ENCODE data around the gene INPP4A. TPM values are rescaled to one million over a fixed set of nuclear protein-coding genes. Genes with fewer than 3 reads are reported as not detected.

The INPP4A gene
- total and polyA plus RNA-seq, 2 donors (not counting 3 experiments of a cell fraction or from before 2014, with no cell fraction given), result 14.9 to 28.8 TPM

GRCh38 chr2:98550165-98550564 is 105.5 kb downstream of the INPP4A start:
- Histone ChIP-seq H3K4me1 (ENCODE audit: control insufficient read depth, extremely low read depth, insufficient read depth, low read length) (no peaks in the 10 kb centered on the region), H4K20me1 (replicated peaks; ENCODE audit: control insufficient read depth, extremely low read depth, insufficient read depth, low read length) (no peaks in the 10 kb centered on the region), H3K9me3 (replicated peaks; ENCODE audit: control insufficient read depth, insufficient read depth, low read length) (no peaks in the 10 kb centered on the region), H2AFZ (ENCODE audit: low read depth, low read length) (no peak overlapping the region), H3K4me2 (ENCODE audit: insufficient read depth, low read length) (no peak overlapping the region), H3K36me3 (ENCODE audit: control insufficient read depth in 2 of 2, extremely low read depth in 1 of 2, insufficient read depth in 2 of 2, low read length in 2 of 2) (peaks cover 0 to 21% of the 10 kb centered on the region in 2 experiments), H3K27ac (ENCODE audit: insufficient read depth, low read depth, low read length) (no peak overlapping the region), H3K9me1 (replicated peaks; ENCODE audit: control insufficient read depth, extremely low read depth, insufficient read depth, low read length) (no peaks in the 10 kb centered on the region), H3K9ac (replicated peaks; ENCODE audit: extremely low read depth, insufficient read depth, low read length) (no peak overlapping the region), H3K27me3 (ENCODE audit: control insufficient read depth in 2 of 2, insufficient read depth in 2 of 2, low read length in 2 of 2) (no peaks in the 10 kb centered on the region), H3K4me3 (replicated peaks in 1 of 3; ENCODE audit: insufficient read depth in 1 of 3, low read depth in 1 of 3, low read length in 3 of 3) (no peak overlapping the region), H3K79me2 (ENCODE audit: control insufficient read depth, insufficient read depth, low read length) (no peaks in the 10 kb centered on the region)
- no peak for DNase-seq (ENCODE audit: low read depth, low spot score)
- ChIA-PET POLR2A (no interaction called here), CTCF (no interaction called here)
- FAIRE-seq, result no peak
- BruUV-seq (replicated peaks), result no TSS peak
- intact Hi-C loops (cut with micrococcal nuclease) (no loop called here), dilution Hi-C loops (cut with MboI; ENCODE audit: extremely low pct_ligation_motif_present, low sequenced_read_pairs) (no loop called here)
- TF ChIP-seq GATA2 (IDR thresholded peaks at IDR 0.05; ENCODE audit: insufficient read depth, insufficient read length, low read depth, low read length) (no peak), FOS (IDR thresholded peaks at IDR 0.05; ENCODE audit: borderline replicate concordance, insufficient read depth, low read length) (no peak), POLR2A (IDR thresholded peaks at IDR 0.05; ENCODE audit: low read depth, low read length) (no peak), JUN (IDR thresholded peaks at IDR 0.05; ENCODE audit: borderline replicate concordance, insufficient read depth, insufficient read length, low read depth) (no peak), POLR2AphosphoS5 (IDR thresholded peaks at IDR 0.05; ENCODE audit: insufficient read depth, low read depth, low read length) (no peak)
- TF ChIP-seq, protein P1, sequence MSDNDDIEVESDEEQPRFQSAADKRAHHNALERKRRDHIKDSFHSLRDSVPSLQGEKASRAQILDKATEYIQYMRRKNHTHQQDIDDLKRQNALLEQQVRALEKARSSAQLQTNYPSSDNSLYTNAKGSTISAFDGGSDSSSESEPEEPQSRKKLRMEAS (IDR thresholded peaks at IDR 0.05; ENCODE audit: insufficient read depth, insufficient read length), result no peak

DNA sequence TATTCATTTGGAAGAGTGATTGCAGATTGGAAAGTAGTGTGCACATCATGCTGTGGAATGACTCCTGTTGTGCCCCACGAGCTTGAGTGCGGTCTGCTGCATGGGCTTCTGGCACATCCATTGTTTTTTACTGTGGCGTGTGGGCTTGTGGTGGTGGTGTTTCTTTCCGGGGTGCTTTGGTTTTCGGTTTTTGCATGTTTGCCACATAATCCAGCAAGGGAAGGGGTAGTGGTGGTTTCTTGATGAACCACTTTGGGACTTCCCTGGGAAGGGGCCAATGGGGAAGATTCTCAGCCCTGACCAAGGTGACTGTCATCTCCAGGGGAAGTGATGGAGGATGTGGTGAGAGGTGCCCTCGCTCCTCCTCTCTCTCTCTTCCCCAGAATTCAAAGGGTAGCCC is 106.7 kb downstream of the INPP4A start:
- no peaks in the 10 kb centered on the region for H3K4me1 ChIP-seq (ENCODE audit: control insufficient read depth, extremely low read depth, insufficient read depth, low read length)
- no peaks in the 10 kb centered on the region for H3K9me3 ChIP-seq (replicated peaks; ENCODE audit: control insufficient read depth, insufficient read depth, low read length)
- no TSS peak for BruUV-seq (replicated peaks)
- H3K27ac ChIP-seq (ENCODE audit: insufficient read depth, low read depth, low read length), result no peak overlapping the region
- no peaks in the 10 kb centered on the region for H3K79me2 ChIP-seq (ENCODE audit: control insufficient read depth, insufficient read depth, low read length)
- POLR2A ChIA-PET, result no interaction called here
- H4K20me1 ChIP-seq (replicated peaks; ENCODE audit: control insufficient read depth, extremely low read depth, insufficient read depth, low read length), result no peaks in the 10 kb centered on the region
- H2AFZ ChIP-seq (ENCODE audit: low read depth, low read length), result no peak overlapping the region
- H3K9me1 ChIP-seq (replicated peaks; ENCODE audit: control insufficient read depth, extremely low read depth, insufficient read depth, low read length), result no peaks in the 10 kb centered on the region
- peaks cover 0 to 30% of the 10 kb centered on the region in 2 experiments for H3K36me3 ChIP-seq (ENCODE audit: control insufficient read depth in 2 of 2, extremely low read depth in 1 of 2, insufficient read depth in 2 of 2, low read length in 2 of 2)
- FAIRE-seq (no peak), DNase-seq (ENCODE audit: low read depth, low spot score) (no peak)
- TF ChIP-seq JUN (IDR thresholded peaks at IDR 0.05; ENCODE audit: borderline replicate concordance, insufficient read depth, insufficient read length, low read depth), result no peak
- no peak for TF ChIP-seq GATA2 (IDR thresholded peaks at IDR 0.05; ENCODE audit: insufficient read depth, insufficient read length, low read depth, low read length)
- no peak for TF ChIP-seq MYC (IDR thresholded peaks at IDR 0.05; ENCODE audit: low read depth, low read length)
- no peak for TF ChIP-seq FOS (IDR thresholded peaks at IDR 0.05; ENCODE audit: borderline replicate concordance, insufficient read depth, low read length)
- no peak for TF ChIP-seq EZH2 (IDR thresholded peaks at IDR 0.05; ENCODE audit: borderline replicate concordance, low read depth, low read length, severe bottlenecking)
- TF ChIP-seq, protein P2, sequence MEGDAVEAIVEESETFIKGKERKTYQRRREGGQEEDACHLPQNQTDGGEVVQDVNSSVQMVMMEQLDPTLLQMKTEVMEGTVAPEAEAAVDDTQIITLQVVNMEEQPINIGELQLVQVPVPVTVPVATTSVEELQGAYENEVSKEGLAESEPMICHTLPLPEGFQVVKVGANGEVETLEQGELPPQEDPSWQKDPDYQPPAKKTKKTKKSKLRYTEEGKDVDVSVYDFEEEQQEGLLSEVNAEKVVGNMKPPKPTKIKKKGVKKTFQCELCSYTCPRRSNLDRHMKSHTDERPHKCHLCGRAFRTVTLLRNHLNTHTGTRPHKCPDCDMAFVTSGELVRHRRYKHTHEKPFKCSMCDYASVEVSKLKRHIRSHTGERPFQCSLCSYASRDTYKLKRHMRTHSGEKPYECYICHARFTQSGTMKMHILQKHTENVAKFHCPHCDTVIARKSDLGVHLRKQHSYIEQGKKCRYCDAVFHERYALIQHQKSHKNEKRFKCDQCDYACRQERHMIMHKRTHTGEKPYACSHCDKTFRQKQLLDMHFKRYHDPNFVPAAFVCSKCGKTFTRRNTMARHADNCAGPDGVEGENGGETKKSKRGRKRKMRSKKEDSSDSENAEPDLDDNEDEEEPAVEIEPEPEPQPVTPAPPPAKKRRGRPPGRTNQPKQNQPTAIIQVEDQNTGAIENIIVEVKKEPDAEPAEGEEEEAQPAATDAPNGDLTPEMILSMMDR (IDR thresholded peaks at IDR 0.05; ENCODE audit: extremely low read depth in 1 of 2, insufficient read depth in 1 of 2, low read depth in 1 of 2, low read length in 2 of 2), result no peak
- TF ChIP-seq POLR2AphosphoS5 (IDR thresholded peaks at IDR 0.05; ENCODE audit: insufficient read depth, low read depth, low read length), result no peak
- TF ChIP-seq, protein P1 (IDR thresholded peaks at IDR 0.05; ENCODE audit: insufficient read depth, insufficient read length), result no peak
- TF ChIP-seq POLR2A (IDR thresholded peaks at IDR 0.05; ENCODE audit: low read depth, low read length), result no peak
- H3K4me3 ChIP-seq (replicated peaks in 1 of 3; ENCODE audit: insufficient read depth in 1 of 3, low read depth in 1 of 3, low read length in 3 of 3), result no peak overlapping the region
- H3K4me2 ChIP-seq (ENCODE audit: insufficient read depth, low read length), result no peak overlapping the region
- intact Hi-C loops (cut with micrococcal nuclease) (no loop called here), dilution Hi-C loops (cut with MboI; ENCODE audit: extremely low pct_ligation_motif_present, low sequenced_read_pairs) (no loop called here)
- no peak overlapping the region for H3K9ac ChIP-seq (replicated peaks; ENCODE audit: extremely low read depth, insufficient read depth, low read length)
- no peaks in the 10 kb centered on the region for H3K27me3 ChIP-seq (ENCODE audit: control insufficient read depth in 2 of 2, insufficient read depth in 2 of 2, low read length in 2 of 2)
- CTCF ChIA-PET, result no interaction called here

Measured in endothelial cell of umbilical vein (primary cell).